Stomach (tissue), 4 donors: ENCODE data around the gene ADRA2A.

Experiments
- CTCF ChIP-seq, 7 experiments: fragments of 450-650 bp in 4 of 7; fragments of 200-600 bp in 3 of 7; sonication (generic) in 3 of 7; IDR thresholded peaks; one replicate each; pipeline ENCODE4 v1.5.1; 2016 to 2019; ENCODE audit warnings: antibody characterized with exemption in 7 of 7, control low read depth in 2 of 7, mild to moderate bottlenecking in 1 of 7
- EP300 ChIP-seq: sonication (generic); formaldehyde crosslinking; IDR thresholded peaks from one replicate; pipeline ENCODE4 v1.6.1; 2017; ENCODE audit warnings: antibody characterized with exemption
- POLR2A ChIP-seq, 4 donors: fragments of 450-650 bp; IDR thresholded peaks; one replicate each; pipeline ENCODE4 v1.6.1; 2016; ENCODE audit warnings: antibody characterized with exemption in 4 of 4, control low read depth in 2 of 4, mild to moderate bottlenecking in 1 of 4, moderate library complexity in 1 of 4
- POLR2AphosphoS5 ChIP-seq, 3 donors: sonication (generic); formaldehyde crosslinking; IDR thresholded peaks; one replicate each; pipeline ENCODE4 v1.6.1; 2016; ENCODE audit warnings: antibody characterized with exemption in 3 of 3

- TF ChIP-seq CTCF (IDR thresholded peaks at IDR 0.05) (no peak), EP300 (no peak), POLR2AphosphoS5 (IDR thresholded peaks at IDR 0.05) (no peak), POLR2A (IDR thresholded peaks at IDR 0.05) (no peak)
These were observed 3.4 kb downstream of the ADRA2A start for GRCh38 chr10:111080224-111080623.
